Activated CD4-positive, alpha-beta T cell treated with anti-CD3 and anti-CD28 coated beads for 24 hours (primary cell): ENCODE results near the gene EEF1A2.

Experiments
- DNase-seq, 2 donors: peaks; one replicate each; pipeline ENCODE4 v3.0.0-alpha.2; 2020; ENCODE audit warnings: low read depth in 2 of 2

The EEF1A2 gene

GRCh38 chr20:63536997-63537524 lies 38.2 kb upstream of the EEF1A2 start, which contains the start of gene PTK6:
Gene PTK6, minus strand, starts transcription at chr20:63537376. Its CDS starts 62 bp downstream, at chr20:63537314.
- DNase-seq = peak in 1 of 2 donors; percentile 41

DNA sequence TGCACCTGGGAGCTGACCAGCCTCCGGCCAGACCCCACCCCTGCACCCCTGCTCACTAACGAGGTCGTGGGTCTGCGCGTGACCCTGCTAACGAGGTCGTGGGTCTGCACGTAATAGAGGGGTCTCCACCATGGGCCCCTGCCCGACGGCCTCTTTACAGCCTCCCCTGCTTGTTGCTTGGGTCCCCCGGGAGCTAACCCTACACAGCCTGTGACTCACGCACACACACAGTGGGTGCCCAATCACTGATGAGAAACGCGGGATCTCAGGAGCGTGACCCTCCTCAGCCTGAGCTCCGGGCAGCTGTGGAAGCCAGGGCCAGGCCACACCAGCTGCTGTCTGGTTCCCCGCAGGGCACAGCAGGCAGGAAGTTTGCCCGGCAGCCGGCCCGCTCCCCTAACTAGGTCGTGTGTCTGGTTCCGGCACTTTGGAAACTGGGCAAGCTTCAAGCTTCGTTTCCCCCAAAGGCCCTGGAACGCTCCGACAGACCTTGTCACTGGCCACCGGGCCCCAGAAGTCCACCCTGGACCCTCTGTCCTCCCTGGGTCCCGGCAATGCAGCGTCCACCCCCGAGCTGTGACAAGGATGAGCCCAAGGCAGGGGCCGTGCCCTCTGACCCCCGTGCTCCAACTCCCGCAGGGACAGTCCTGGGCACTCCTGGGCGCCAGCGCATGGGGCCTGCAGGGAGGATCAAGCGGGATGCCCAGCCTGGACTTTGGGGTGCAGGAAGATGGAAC lies 37.5 kb upstream of the EEF1A2 start:
- no peak for DNase-seq

DNA sequence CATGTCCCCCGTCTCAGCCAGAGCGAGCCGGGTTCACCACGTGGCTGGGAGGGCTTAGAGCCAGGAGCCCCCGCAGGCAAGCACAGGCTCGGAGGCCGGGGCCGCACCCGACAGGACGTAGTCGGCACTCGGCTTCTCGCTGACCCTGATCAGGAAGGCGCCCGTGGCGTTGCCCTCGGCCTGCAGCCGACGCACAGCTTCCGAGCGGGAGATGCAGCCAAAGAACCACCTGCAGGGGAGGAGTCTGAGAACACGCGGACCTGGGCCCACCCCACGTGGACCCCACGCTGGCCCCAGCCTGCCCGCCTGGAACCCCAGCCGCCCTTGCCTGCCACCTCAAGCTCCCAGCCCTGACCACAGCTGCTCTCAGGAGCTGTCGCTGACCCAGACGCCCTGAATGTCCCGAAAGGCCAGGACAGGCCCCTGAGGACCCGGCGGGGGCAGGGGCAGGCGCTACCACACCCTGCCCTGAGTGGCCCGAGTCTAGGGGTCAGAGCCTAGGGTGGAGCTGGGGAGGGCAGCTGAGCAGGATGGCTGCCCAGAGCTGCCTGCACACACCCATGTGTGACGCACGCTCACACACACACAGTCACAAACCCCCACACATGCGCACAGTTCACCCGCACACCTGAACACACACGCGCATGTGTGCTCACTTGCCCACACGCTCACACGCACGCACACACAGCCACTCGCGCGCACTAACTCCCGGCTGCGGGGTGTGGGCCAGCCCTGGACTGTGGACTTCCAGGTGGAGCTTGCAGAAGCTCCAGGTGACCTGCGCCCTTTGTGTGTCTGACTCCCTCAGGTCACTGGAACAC lies 36.2 kb upstream of the EEF1A2 start:
- no peak for DNase-seq

DNA sequence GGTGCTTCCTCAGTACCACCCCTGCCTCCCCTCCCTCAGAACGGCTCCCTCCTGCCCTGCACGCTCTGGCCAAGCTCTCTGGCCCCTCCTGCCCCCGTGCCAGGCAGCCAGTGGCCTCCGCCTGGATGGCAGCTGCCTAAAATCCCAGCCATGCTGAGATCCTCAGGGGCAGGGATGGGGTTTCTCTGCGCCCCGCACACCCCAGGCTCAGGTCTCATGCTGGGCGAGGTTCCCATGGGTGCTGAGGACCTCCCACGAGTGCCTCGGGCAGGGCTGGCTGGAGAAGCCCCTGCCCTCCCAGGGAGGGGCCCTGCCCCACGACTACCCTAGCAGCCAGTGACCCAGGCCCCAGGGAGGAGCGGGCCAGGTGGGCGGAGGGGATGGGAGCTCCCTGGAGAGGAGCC lies 35.5 kb upstream of the EEF1A2 start:
- no peak for DNase-seq

DNA sequence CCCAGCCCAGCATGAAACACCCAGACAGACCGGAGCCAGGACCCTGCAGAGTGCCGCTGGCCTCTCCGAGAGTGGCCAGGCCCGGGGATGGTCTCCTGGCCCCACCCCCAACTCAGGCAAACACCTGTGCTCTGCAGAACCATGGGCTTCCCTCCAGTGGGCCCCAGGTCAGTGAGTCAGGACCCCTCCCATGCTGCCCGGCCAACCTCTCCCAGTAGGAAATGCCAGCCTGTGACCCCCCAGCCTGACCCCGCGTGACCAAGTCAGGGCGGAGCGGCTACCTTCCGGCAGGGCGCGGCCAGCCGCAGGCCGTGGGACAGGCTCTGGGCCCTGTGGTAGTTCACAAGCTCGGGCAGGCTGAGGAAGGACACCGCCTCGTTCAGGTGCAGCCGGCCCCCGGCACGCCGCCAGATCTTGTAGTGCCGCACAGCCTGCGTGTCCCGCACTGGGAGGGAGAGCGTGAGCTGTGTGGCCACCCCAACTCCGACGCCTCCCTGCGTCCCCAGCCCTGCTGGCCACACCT lies 35.0 kb upstream of the EEF1A2 start:
- no peak for DNase-seq

- no peak for DNase-seq
Measured at GRCh38 chr20:63533388-63533787, 34.5 kb upstream of the EEF1A2 start.

- DNase-seq = no peak
Measured at GRCh38 chr20:63532449-63532971, 33.6 kb upstream of the EEF1A2 start.

GRCh38 chr20:63531686-63532448 lies 33.0 kb upstream of the EEF1A2 start:
- DNase-seq = no peak

- no peak for DNase-seq
Measured at GRCh38 chr20:63530788-63531160, 31.9 kb upstream of the EEF1A2 start.

- no peak for DNase-seq
Measured at GRCh38 chr20:63529861-63530787, 31.2 kb upstream of the EEF1A2 start.

DNA sequence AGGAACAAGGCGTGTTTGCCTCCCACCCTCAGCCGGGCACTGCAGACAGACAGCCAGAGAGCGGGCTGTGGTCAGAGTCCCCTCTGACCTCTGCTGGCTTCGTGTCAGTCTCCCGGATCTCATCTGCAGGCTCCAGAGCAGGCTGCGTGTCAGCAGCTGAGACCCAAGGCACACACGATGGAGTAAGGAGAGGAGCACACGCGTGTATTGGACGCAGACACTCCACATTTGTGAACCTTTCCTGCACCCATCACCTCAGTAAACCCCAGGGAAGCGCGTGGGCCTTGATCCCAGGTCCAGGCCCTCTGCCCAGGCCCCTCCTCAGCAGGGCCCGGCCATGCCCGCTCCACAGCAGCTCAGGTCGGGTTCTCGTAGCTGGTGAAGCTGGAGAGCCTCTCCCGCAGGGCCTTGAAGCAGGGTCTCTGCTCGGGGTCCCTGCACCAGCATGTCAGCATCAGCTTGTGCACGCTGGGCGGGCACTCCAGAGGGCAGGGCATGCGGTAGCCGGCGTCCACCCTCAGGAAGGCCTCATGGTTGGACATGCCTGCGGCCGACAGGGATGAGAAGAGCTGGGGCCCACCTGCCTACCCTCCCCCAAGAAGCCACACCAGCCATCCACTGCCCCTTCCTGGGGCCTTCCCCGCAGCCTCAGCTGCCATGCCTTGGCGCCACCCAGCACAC lies 30.4 kb upstream of the EEF1A2 start:
- no peak for DNase-seq

- DNase-seq = no peak
Measured at GRCh38 chr20:63527184-63527583, 28.3 kb upstream of the EEF1A2 start.

DNA sequence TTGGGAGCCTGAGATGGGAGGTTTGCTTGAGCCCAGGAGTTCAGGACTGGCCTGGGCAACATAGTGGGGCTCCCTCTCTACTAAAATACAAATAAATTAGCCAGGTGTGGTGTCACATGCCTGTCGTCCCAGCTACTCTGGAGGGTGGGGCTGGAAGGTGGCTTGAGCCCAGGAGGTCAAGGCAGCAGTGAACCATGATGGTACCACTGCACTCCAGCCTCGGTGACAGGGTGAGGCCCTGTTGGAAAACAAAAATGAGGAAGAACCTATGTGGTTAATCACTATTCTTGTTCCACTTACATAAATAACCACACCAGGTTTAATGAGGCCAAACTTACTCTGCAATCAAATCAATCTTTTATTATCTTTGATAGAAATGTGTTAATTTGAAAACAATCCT lies 27.1 kb upstream of the EEF1A2 start:
- DNase-seq = no peak

GRCh38 chr20:63525185-63525584 lies 26.3 kb upstream of the EEF1A2 start:
- DNase-seq = no peak

GRCh38 chr20:63522981-63523611 lies 24.2 kb upstream of the EEF1A2 start:
- DNase-seq = no peak

DNA sequence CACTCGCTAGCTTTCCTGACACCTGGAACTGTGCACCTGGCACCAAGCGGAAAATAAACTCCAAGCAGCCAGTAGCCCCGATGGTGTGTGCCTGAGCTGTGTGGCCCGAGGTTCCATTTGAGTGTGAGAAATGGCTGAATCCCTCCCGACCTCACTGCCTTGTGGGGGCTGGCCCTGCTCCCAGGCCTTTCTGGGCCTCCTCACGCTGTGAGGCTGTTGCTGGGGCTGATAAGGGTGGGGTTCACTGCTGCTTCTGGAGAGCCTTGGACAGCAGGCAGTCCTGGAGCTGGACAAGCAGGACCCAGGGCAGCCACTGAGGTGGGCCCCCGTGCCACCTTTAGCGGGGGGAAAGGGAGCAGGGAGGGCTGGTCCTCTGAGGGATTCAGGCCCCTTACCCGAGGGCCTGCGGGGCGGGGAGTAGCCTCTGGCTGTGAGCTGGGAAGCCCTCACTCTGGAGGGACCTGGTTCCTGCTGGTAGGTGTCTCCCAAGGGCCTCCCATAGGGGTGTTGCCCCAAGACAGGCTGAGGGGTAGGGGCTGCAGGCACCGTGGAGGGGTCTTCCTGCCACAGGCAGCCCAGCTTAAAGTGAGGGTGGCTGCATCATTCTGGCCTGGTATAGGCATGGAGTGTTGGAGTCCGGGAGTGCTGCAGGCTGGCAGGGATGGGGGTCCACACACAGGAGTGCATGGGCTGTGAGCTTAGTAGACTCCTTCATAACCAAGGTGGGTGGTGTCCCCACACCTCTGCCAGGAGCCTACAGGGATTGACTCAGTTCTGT lies 23.4 kb upstream of the EEF1A2 start:
- DNase-seq = no peak

DNA sequence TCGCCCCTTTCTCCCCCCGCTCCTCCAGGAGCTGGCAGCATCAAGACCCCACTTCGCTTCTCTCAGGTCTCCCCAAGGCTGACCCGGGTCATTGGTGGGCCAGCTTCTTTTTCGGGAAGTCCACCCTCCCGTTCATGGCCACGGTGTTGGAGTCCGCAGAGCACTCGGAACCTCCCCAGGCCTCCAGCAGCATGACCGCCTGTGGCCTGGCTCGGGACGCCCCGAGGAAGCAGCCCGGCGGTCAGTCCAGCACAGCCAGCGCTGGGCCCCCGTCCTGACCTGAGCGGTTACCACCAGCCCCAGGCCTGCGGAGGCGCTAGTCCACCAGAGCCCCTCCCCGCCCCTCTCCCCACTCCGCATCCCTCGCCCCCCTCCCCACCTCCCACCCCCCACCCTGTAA lies 22.7 kb upstream of the EEF1A2 start:
- no peak for DNase-seq

- DNase-seq = peak; percentile 43 to 52
Measured at GRCh38 chr20:63520934-63521601, 22.2 kb upstream of the EEF1A2 start.
